Loucy (cell line): ENCODE measurements around the gene PLEKHA5.
"Not testable (repeated sequence)": the region's sequence is repeated elsewhere in the genome, so short reads cannot be mapped to it uniquely, and the experiment has no call there.

Experiments
- H2AFZ ChIP-seq: fragments of 200-600 bp; sonication (generic); 2 replicates; pipeline ENCODE4 v1.6.0; 2016; ENCODE audit warnings: antibody characterized with exemption, mild to moderate bottlenecking, low read length, moderate library complexity
- H3F3A ChIP-seq: fragments of 200-600 bp; 2 replicates; pipeline ENCODE4 v1.6.0; 2016; ENCODE audit warnings: antibody characterized with exemption, low read depth, mild to moderate bottlenecking
- H3K27me3 ChIP-seq: fragments of 200-600 bp; sonication (generic); 2 replicates; pipeline ENCODE4 v1.6.1; 2014; ENCODE audit warnings: low read length, mild to moderate bottlenecking; ENCODE audit not compliant: insufficient read depth, poor library complexity, severe bottlenecking
- H3K36me3 ChIP-seq: fragments of 200-600 bp; sonication (generic); 2 replicates; pipeline ENCODE4 v1.6.1; 2016; ENCODE audit warnings: low read length; ENCODE audit not compliant: insufficient read depth
- H3K4me1 ChIP-seq: fragments of 200-600 bp; sonication (generic); 2 replicates; pipeline ENCODE4 v1.5.1; 2014; ENCODE audit warnings: low read length, mild to moderate bottlenecking; ENCODE audit not compliant: insufficient read depth, poor library complexity, severe bottlenecking
- H3K4me2 ChIP-seq: fragments of 200-600 bp; sonication (generic); 2 replicates; pipeline ENCODE4 v1.6.0; 2014; ENCODE audit warnings: antibody characterized with exemption, low read length, low read depth, mild to moderate bottlenecking; ENCODE audit not compliant: poor library complexity, severe bottlenecking
- H3K4me3 ChIP-seq: fragments of 200-600 bp; sonication (generic); 2 replicates; pipeline ENCODE4 v1.5.1; 2014; ENCODE audit warnings: low read length, mild to moderate bottlenecking, mixed read lengths; ENCODE audit not compliant: poor library complexity, severe bottlenecking
- H3K79me2 ChIP-seq: fragments of 200-600 bp; sonication (generic); 2 replicates; pipeline ENCODE4 v1.6.1; 2014; ENCODE audit warnings: low read length; ENCODE audit not compliant: insufficient read depth
- H3K9ac ChIP-seq: fragments of 200-600 bp; sonication (generic); 2 replicates; pipeline ENCODE4 v1.6.0; 2014; ENCODE audit warnings: mild to moderate bottlenecking, low read depth, low read length, moderate library complexity; ENCODE audit not compliant: poor library complexity, severe bottlenecking
- H3K9me2 ChIP-seq: fragments of 200-600 bp; sonication (generic); replicated peaks from 2 replicates; pipeline ENCODE4 v1.6.1; 2016; ENCODE audit warnings: low read depth, low read length, mixed read lengths
- H3K9me3 ChIP-seq: fragments of 200-600 bp; sonication (generic); 2 replicates; pipeline ENCODE4 v1.6.1; 2014; ENCODE audit warnings: mild to moderate bottlenecking, antibody characterized with exemption, low read length, low read depth; ENCODE audit not compliant: insufficient read depth
- H4K20me1 ChIP-seq: fragments of 200-600 bp; sonication (generic); 2 replicates; pipeline ENCODE4 v1.6.0; 2014; ENCODE audit warnings: antibody characterized with exemption, low read length, mild to moderate bottlenecking; ENCODE audit not compliant: insufficient read depth, poor library complexity, severe bottlenecking
- CTCF ChIP-seq: fragments of 200-600 bp; sonication (generic); conservative IDR thresholded peaks from 2 replicates; pipeline ENCODE4 v1.5.1; 2014; ENCODE audit warnings: mild to moderate bottlenecking, antibody characterized with exemption, low read length
- EZH2phosphoT487 ChIP-seq: fragments of 200-600 bp; IDR thresholded peaks from 2 replicates; pipeline ENCODE4 v1.6.1; 2018; ENCODE audit warnings: antibody characterized with exemption, mild to moderate bottlenecking, moderate library complexity, borderline replicate concordance

The PLEKHA5 gene

GRCh38 chr12:19169222-19169621 is 39.7 kb downstream of the PLEKHA5 start:
- H4K20me1 ChIP-seq: no peaks in the 10 kb centered on the region
- H3K79me2 ChIP-seq: no peaks in the 10 kb centered on the region; the same call in 1 of the 2 replicates
- no peak overlapping the region for H3K4me3 ChIP-seq
- H3K9ac ChIP-seq: no peak overlapping the region
- H3K4me2 ChIP-seq: no peak overlapping the region
- H3K36me3 ChIP-seq: no peaks in the 10 kb centered on the region
- H3F3A ChIP-seq: no peaks in the 10 kb centered on the region
- no peak overlapping the region for H2AFZ ChIP-seq
- H3K27me3 ChIP-seq: no peaks in the 10 kb centered on the region
- TF ChIP-seq EZH2phosphoT487 (no peak), CTCF (no peak)
- no peaks in the 10 kb centered on the region for H3K9me2 ChIP-seq
- no peaks in the 10 kb centered on the region for H3K4me1 ChIP-seq
- H3K9me3 ChIP-seq: no peaks in the 10 kb centered on the region

- not testable (repeated sequence) for H3F3A ChIP-seq, H3K4me1 ChIP-seq, H2AFZ ChIP-seq, H4K20me1 ChIP-seq, H3K9ac ChIP-seq, H3K36me3 ChIP-seq, H3K27me3 ChIP-seq, H3K9me3 ChIP-seq, H3K79me2 ChIP-seq, H3K4me3 ChIP-seq, H3K9me2 ChIP-seq, H3K4me2 ChIP-seq
Observed at GRCh38 chr12:19170286-19170685, 40.8 kb downstream of the PLEKHA5 start.

- no peaks in the 10 kb centered on the region for H3K9me2 ChIP-seq
- H3K9me3 ChIP-seq: no peaks in the 10 kb centered on the region
- no peak overlapping the region for H3K4me3 ChIP-seq
- H2AFZ ChIP-seq: no peak overlapping the region
- no peaks in the 10 kb centered on the region; the same call in 1 of the 2 replicates for H3K79me2 ChIP-seq
- TF ChIP-seq CTCF (no peak), EZH2phosphoT487 (no peak)
- no peaks in the 10 kb centered on the region for H3F3A ChIP-seq
- no peak overlapping the region for H3K4me2 ChIP-seq
- H3K4me1 ChIP-seq: no peaks in the 10 kb centered on the region
- H4K20me1 ChIP-seq: no peaks in the 10 kb centered on the region
- H3K27me3 ChIP-seq: no peaks in the 10 kb centered on the region
- H3K36me3 ChIP-seq: no peaks in the 10 kb centered on the region
- no peak overlapping the region for H3K9ac ChIP-seq
Observed at GRCh38 chr12:19171731-19172130, 42.2 kb downstream of the PLEKHA5 start.

- no peak overlapping the region for H3K4me2 ChIP-seq
- no peaks in the 10 kb centered on the region for H3K9me2 ChIP-seq
- H3K79me2 ChIP-seq: no peaks in the 10 kb centered on the region
- no peaks in the 10 kb centered on the region for H3K4me1 ChIP-seq
- H3F3A ChIP-seq: no peaks in the 10 kb centered on the region
- no peaks in the 10 kb centered on the region for H3K9me3 ChIP-seq
- no peak overlapping the region for H3K9ac ChIP-seq
- H2AFZ ChIP-seq: no peak overlapping the region
- H3K27me3 ChIP-seq: no peaks in the 10 kb centered on the region
- H4K20me1 ChIP-seq: no peaks in the 10 kb centered on the region
- no peaks in the 10 kb centered on the region for H3K36me3 ChIP-seq
- H3K4me3 ChIP-seq: no peak overlapping the region
- TF ChIP-seq CTCF: no peak
Observed at GRCh38 chr12:19177754-19178153, 48.2 kb downstream of the PLEKHA5 start.
